K562 (cell line): ENCODE results near the gene PLEKHH2. TPM values are rescaled to one million over a fixed set of nuclear protein-coding genes. Genes with fewer than 3 reads are reported as not detected.

Experiments
- ASH1L ChIP-seq: fragments of 450-650 bp; IDR thresholded peaks from 2 replicates; pipeline ENCODE4 v1.6.1; 2018; ENCODE audit warnings: borderline replicate concordance, mild to moderate bottlenecking, low read depth; ENCODE audit not compliant: partially characterized antibody
- BCOR ChIP-seq: fragments of 450-650 bp; IDR thresholded peaks from 2 replicates; pipeline ENCODE4 v1.6.1; 2016
- CCAR2 ChIP-seq: fragments of 200-400 bp; formaldehyde crosslinking; IDR thresholded peaks from 2 replicates; pipeline ENCODE4 v1.6.1; 2017; ENCODE audit warnings: mild to moderate bottlenecking, low read depth, low read length
- CHD2 ChIP-seq: IDR thresholded peaks from 2 replicates; pipeline ENCODE4 v1.6.1; 2011; ENCODE audit warnings: low read depth, low read length
- CTCFL ChIP-seq: IDR thresholded peaks from 2 replicates; pipeline ENCODE4 v1.6.1; 2011; ENCODE audit warnings: borderline replicate concordance, low read depth, mild to moderate bottlenecking, moderate library complexity, low read length; ENCODE audit not compliant: insufficient read depth, poor library complexity, severe bottlenecking
- EWSR1 ChIP-seq: fragments of 450-650 bp; IDR thresholded peaks from 2 replicates; pipeline ENCODE4 v1.6.1; 2018; ENCODE audit warnings: borderline replicate concordance, mild to moderate bottlenecking, low read depth, moderate library complexity; ENCODE audit not compliant: partially characterized antibody
- FOXJ2 ChIP-seq: fragments of 200-800 bp; sonication (Bioruptor generic); IDR thresholded peaks from 2 replicates; pipeline ENCODE4 v1.6.1; 2016; ENCODE audit warnings: missing genetic modification characterization, missing compliant biosample characterization
- FOXM1 ChIP-seq, 2 experiments: fragments of 450-650 bp in 1 of 2; sonication (generic) in 1 of 2; formaldehyde crosslinking in 1 of 2; IDR thresholded peaks; 2 replicates each; pipeline versions ENCODE4 v1.6.1 to v1.9.0; 2017 to 2022; ENCODE audit warnings: low read depth in 2 of 2, mild to moderate bottlenecking in 2 of 2, missing genetic modification reagents in 1 of 2, moderate library complexity in 1 of 2
- KDM4B ChIP-seq, 2 experiments: fragments of 450-650 bp in 1 of 2; sonication (generic) in 1 of 2; IDR thresholded peaks; 2 replicates each; pipeline ENCODE4 v1.6.1; 2016 to 2017; ENCODE audit warnings: borderline replicate concordance in 2 of 2, antibody characterized with exemption in 1 of 2, low read depth in 1 of 2, mild to moderate bottlenecking in 1 of 2
- KLF10 ChIP-seq: fragments of 250-450 bp; sonication (Bioruptor Pico); IDR thresholded peaks from 2 replicates; pipeline ENCODE4 v1.6.1; 2021; ENCODE audit warnings: matching md5 sums
- KLF16 ChIP-seq: IDR thresholded peaks from 2 replicates; pipeline ENCODE4 v1.6.1; 2016; ENCODE audit warnings: antibody characterized with exemption
- LEF1 ChIP-seq: fragments of 450-650 bp; IDR thresholded peaks from 2 replicates; pipeline ENCODE4 v1.6.1; 2016; ENCODE audit warnings: mild to moderate bottlenecking
- MLX ChIP-seq, 2 experiments: fragments of 450-650 bp in 1 of 2; sonication (generic) in 1 of 2; formaldehyde crosslinking; conservative IDR thresholded peaks; 2 replicates each; pipeline versions ENCODE4 v1.4.0 to v1.8.1; 2020 to 2022; ENCODE audit warnings: mild to moderate bottlenecking in 1 of 2, missing genetic modification reagents in 1 of 2
- PHTF2 ChIP-seq: fragments of 250-450 bp; sonication (Bioruptor Pico); IDR thresholded peaks from 2 replicates; pipeline ENCODE4 v1.5.0; 2021; ENCODE audit warnings: mild to moderate bottlenecking
- POLR2H ChIP-seq: IDR thresholded peaks from 2 replicates; pipeline ENCODE4 v1.6.1; 2016; ENCODE audit warnings: missing genetic modification characterization, low read depth, mild to moderate bottlenecking, control low read depth, missing compliant biosample characterization, moderate library complexity
- THRAP3 ChIP-seq: fragments of 450-650 bp; IDR thresholded peaks from 2 replicates; pipeline ENCODE4 v1.6.1; 2016; ENCODE audit warnings: mild to moderate bottlenecking, inconsistent platforms, borderline replicate concordance
- U2AF1 ChIP-seq: fragments of 200-400 bp; formaldehyde crosslinking; optimal IDR thresholded peaks from 2 replicates; pipeline ENCODE3; 2017; ENCODE audit warnings: mild to moderate bottlenecking, low read depth, low read length, moderate library complexity
- ZKSCAN3 ChIP-seq: fragments of 250-450 bp; sonication (Bioruptor Pico); IDR thresholded peaks from 2 replicates; pipeline ENCODE4 v1.4.0; 2020
- ZNF217 ChIP-seq: sonication (generic); formaldehyde crosslinking; IDR thresholded peaks from 2 replicates; pipeline ENCODE4 v1.8.0; 2022; ENCODE audit warnings: mild to moderate bottlenecking, missing genetic modification reagents
- ZNF586 ChIP-seq: fragments of 450-650 bp; formaldehyde crosslinking; conservative IDR thresholded peaks from 2 replicates; pipeline ENCODE4 v1.4.0; 2020; ENCODE audit warnings: mild to moderate bottlenecking, moderate library complexity
- ZNF79 ChIP-seq: fragments of 250-450 bp; sonication (Bioruptor Pico); IDR thresholded peaks from 2 replicates; pipeline ENCODE4 v1.4.0; 2020; ENCODE audit warnings: low read depth, mild to moderate bottlenecking, moderate library complexity
- polyA plus RNA-seq, 8 experiments: library from polyadenylated mRNA; depleted of rRNA in 4 of 8; stranded (reverse) in 5 of 8; unstranded in 3 of 8; fragments of >200 nt; fragmentation: Nextera tagmentation in 2 of 8; fragmentation: Illumina TruSeq in 1 of 8; extraction: Ambion mirVana in 2 of 8; extraction: Trizol in 1 of 8; gene quantifications; 2 replicates each; pipeline versions ENCODE4 v1.2.1 to v1.2.3, GENCODE V29; 2011 to 2014; ENCODE audit warnings: inconsistent platforms in 1 of 8, missing spikeins in 1 of 8
- total RNA-seq, 7 experiments: library from RNA; depleted of rRNA in 6 of 7; stranded (reverse); fragments of >200 nt in 6 of 7; fragmentation: Illumina TruSeq in 2 of 7; extraction: Trizol in 2 of 7; gene quantifications; 2 replicates each; pipeline versions ENCODE4 v1.2.1 to v1.2.3, GENCODE V29; 2011 to 2021; ENCODE audit warnings: low replicate concordance in 1 of 7
- TF ChIP-seq, protein P1 (sequence below): fragments of 250-450 bp; sonication (Bioruptor Pico); IDR thresholded peaks from 2 replicates; pipeline ENCODE4 v1.4.0; 2020; ENCODE audit warnings: mild to moderate bottlenecking
- TF ChIP-seq, protein P2 (sequence below), 2 experiments: IDR thresholded peaks; 2 replicates each; pipeline ENCODE4 v1.6.1; 2011; ENCODE audit warnings: borderline replicate concordance in 1 of 2, control low read depth in 1 of 2, low read depth in 1 of 2, low read length in 1 of 2, mild to moderate bottlenecking in 1 of 2, mixed read lengths in 1 of 2, moderate library complexity in 1 of 2; ENCODE audit not compliant: insufficient read depth in 1 of 2, insufficient read length in 1 of 2, poor library complexity in 1 of 2, severe bottlenecking in 1 of 2; ENCODE audit errors: extremely low read depth in 1 of 2

Gene PLEKHH2
- total and polyA plus RNA-seq, 9 of the 15 experiments (the other 6 are each of a cell fraction or from before 2014, with no cell fraction given): 0.77 to 13.5 (median 2.7) TPM

GRCh38 chr2:43773876-43774613 is 137.0 kb downstream of the PLEKHH2 start, which contains the start of gene DYNC2LI1 (continued):
- TF ChIP-seq, protein P1, sequence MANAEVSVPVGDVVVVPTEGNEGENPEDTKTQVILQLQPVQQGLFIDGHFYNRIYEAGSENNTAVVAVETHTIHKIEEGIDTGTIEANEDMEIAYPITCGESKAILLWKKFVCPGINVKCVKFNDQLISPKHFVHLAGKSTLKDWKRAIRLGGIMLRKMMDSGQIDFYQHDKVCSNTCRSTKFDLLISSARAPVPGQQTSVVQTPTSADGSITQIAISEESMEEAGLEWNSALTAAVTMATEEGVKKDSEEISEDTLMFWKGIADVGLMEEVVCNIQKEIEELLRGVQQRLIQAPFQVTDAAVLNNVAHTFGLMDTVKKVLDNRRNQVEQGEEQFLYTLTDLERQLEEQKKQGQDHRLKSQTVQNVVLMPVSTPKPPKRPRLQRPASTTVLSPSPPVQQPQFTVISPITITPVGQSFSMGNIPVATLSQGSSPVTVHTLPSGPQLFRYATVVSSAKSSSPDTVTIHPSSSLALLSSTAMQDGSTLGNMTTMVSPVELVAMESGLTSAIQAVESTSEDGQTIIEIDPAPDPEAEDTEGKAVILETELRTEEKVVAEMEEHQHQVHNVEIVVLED (CRISPR knock-in tag): peak; percentile 99
- TF ChIP-seq LEF1 (no peak), POLR2H (tag) (no peak), ZNF79 (CRISPR knock-in tag) (no peak), PHTF2 (CRISPR knock-in tag) (no peak), MLX (CRISPR knock-in tag; conservative IDR thresholded peaks at IDR 0.05) (no peak), KLF10 (CRISPR knock-in tag) (no peak), FOXM1 (IDR thresholded peaks at IDR 0.05; ENCODE audit: low read depth) (no peak), FOXM1 (CRISPR knock-in tag; IDR thresholded peaks at IDR 0.05; ENCODE audit: low read depth) (no peak), ASH1L (no peak), KDM4B (IDR thresholded peaks at IDR 0.05; ENCODE audit: borderline replicate concordance in 2 of 2, low read depth in 1 of 2) (no peak), EWSR1 (no peak), ZKSCAN3 (CRISPR knock-in tag) (no peak), U2AF1 (no peak), BCOR (no peak; the same call in 1 of the 2 replicates), CHD2 (no peak), ZNF217 (CRISPR knock-in tag) (no peak), THRAP3 (no peak), KLF16 (no peak), CTCFL (no peak), CCAR2 (no peak), FOXJ2 (tag) (peak; percentile 76; the same call in 1 of the 2 replicates), ZNF586 (no peak)
- TF ChIP-seq, protein P2, sequence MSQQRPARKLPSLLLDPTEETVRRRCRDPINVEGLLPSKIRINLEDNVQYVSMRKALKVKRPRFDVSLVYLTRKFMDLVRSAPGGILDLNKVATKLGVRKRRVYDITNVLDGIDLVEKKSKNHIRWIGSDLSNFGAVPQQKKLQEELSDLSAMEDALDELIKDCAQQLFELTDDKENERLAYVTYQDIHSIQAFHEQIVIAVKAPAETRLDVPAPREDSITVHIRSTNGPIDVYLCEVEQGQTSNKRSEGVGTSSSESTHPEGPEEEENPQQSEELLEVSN (IDR thresholded peaks at IDR 0.05; ENCODE audit: borderline replicate concordance in 1 of 2, extremely low read depth in 1 of 2, insufficient read depth in 1 of 2, insufficient read length in 1 of 2, low read depth in 1 of 2, low read length in 1 of 2, poor library complexity in 1 of 2, severe bottlenecking in 1 of 2): peak; percentile 27 to 61
